IMR-90 (cell line): ENCODE data around the gene PTPRO. TPM values are rescaled to one million over a fixed set of nuclear protein-coding genes. Genes with fewer than 3 reads are reported as not detected.

ENCODE experiments used
- ATAC-seq: fragments of 200-7000 bp; cut with Tn5 transposase; 2 replicates; pipeline ENCODE4 v1.9.1; 2020; ENCODE audit warnings: low read depth, mild to moderate bottlenecking, moderate library complexity
- BruUV-seq: library from RNA; stranded (reverse); fragments of 400-500 nt; replicated peaks from 2 replicates; lab custom pipeline; 2021; lab: Mats Ljungman, UMichigan
- CTCF ChIA-PET: fragments of 300-600 bp; formaldehyde crosslinking; extraction: SDS; loops from one replicate; lab custom pipeline; 2021; ENCODE audit warnings: antibody characterized with exemption; lab: Yijun Ruan, JAX
- POLR2A ChIA-PET: fragments of 300-600 bp; sonication (Branson Sonifier 250); formaldehyde crosslinking; loops from one replicate; lab custom pipeline; 2022; ENCODE audit warnings: antibody characterized with exemption; ENCODE audit not compliant: unreplicated experiment; lab: Charles Lee
- DNase-seq: peaks from one replicate; pipeline ENCODE4 v3.0.0; 2013
- H2AFZ ChIP-seq: replicated peaks from 2 replicates; pipeline ENCODE3; 2013; ENCODE audit warnings: low read length, mild to moderate bottlenecking; ENCODE audit not compliant: poor library complexity
- H2AK5ac ChIP-seq: 2 replicates; pipeline ENCODE4 v1.6.1; 2013; ENCODE audit warnings: low read depth, low read length, inconsistent platforms
- H2AK9ac ChIP-seq: replicated peaks from 2 replicates; pipeline ENCODE3; 2013; ENCODE audit warnings: mild to moderate bottlenecking, low read depth, low read length, moderate library complexity; ENCODE audit not compliant: poor library complexity
- H2BK120ac ChIP-seq: 2 replicates; pipeline ENCODE4 v1.6.1; 2013; ENCODE audit warnings: low read depth, low read length, inconsistent platforms
- H2BK15ac ChIP-seq: 3 replicates; pipeline ENCODE4 v1.6.1; 2013; ENCODE audit warnings: low read depth, low read length, inconsistent platforms
- H2BK20ac ChIP-seq: 2 replicates; pipeline ENCODE4 v1.6.1; 2013; ENCODE audit warnings: low read depth, mild to moderate bottlenecking, inconsistent platforms, low read length, moderate library complexity
- H2BK5ac ChIP-seq: 2 replicates; pipeline ENCODE4 v1.6.1; 2013; ENCODE audit warnings: mild to moderate bottlenecking, low read depth, low read length, inconsistent platforms; ENCODE audit not compliant: poor library complexity, severe bottlenecking
- H3K14ac ChIP-seq: replicated peaks from 2 replicates; pipeline ENCODE4 v1.6.1; 2013; ENCODE audit warnings: low read depth, low read length, inconsistent platforms
- H3K18ac ChIP-seq: 2 replicates; pipeline ENCODE4 v1.6.1; 2013; ENCODE audit warnings: low read depth, low read length, control low read depth
- H3K23ac ChIP-seq: 2 replicates; pipeline ENCODE4 v1.6.1; 2013; ENCODE audit warnings: low read depth, low read length, inconsistent platforms
- H3K27ac ChIP-seq: 2 replicates; pipeline ENCODE4 v1.5.1; 2013; ENCODE audit warnings: mild to moderate bottlenecking, control low read depth, low read length; ENCODE audit not compliant: insufficient read depth
- H3K27me3 ChIP-seq: 2 replicates; pipeline ENCODE4 v1.6.1; 2013; ENCODE audit warnings: low read length; ENCODE audit not compliant: control insufficient read depth, insufficient read depth
- H3K36me3 ChIP-seq: 2 replicates; pipeline ENCODE4 v1.6.1; 2013; ENCODE audit warnings: low read length, mixed read lengths; ENCODE audit not compliant: control insufficient read depth, insufficient read depth
- H3K4ac ChIP-seq: 2 replicates; pipeline ENCODE4 v1.6.1; 2013; ENCODE audit warnings: low read depth, low read length, inconsistent platforms
- H3K4me1 ChIP-seq: 2 replicates; pipeline ENCODE4 v1.6.1; 2013; ENCODE audit warnings: low read length, mixed read lengths; ENCODE audit not compliant: control insufficient read depth, insufficient read depth
- H3K4me2 ChIP-seq: 2 replicates; pipeline ENCODE4 v1.6.1; 2013; ENCODE audit warnings: low read depth, mild to moderate bottlenecking, control low read depth, low read length, moderate library complexity
- H3K4me3 ChIP-seq: 2 replicates; pipeline ENCODE4 v1.5.1; 2013; ENCODE audit warnings: low read depth, mild to moderate bottlenecking, control low read depth, low read length, moderate library complexity; ENCODE audit not compliant: insufficient read depth
- H3K56ac ChIP-seq: 2 replicates; pipeline ENCODE4 v1.6.1; 2013; ENCODE audit warnings: low read length, inconsistent platforms; ENCODE audit not compliant: insufficient read depth; ENCODE audit errors: extremely low read depth
- H3K79me1 ChIP-seq, 2 experiments: 2 replicates each; pipeline ENCODE4 v1.6.1; 2013; ENCODE audit warnings: low read length in 2 of 2, inconsistent platforms in 1 of 2, low read depth in 1 of 2
- H3K9ac ChIP-seq: 2 replicates; pipeline ENCODE4 v1.6.1; 2013; ENCODE audit warnings: low read depth, low read length, control low read depth
- H3K9me1 ChIP-seq: 2 replicates; pipeline ENCODE4 v1.6.1; 2013; ENCODE audit warnings: low read length, inconsistent platforms; ENCODE audit not compliant: insufficient read depth
- H3K9me3 ChIP-seq: 2 replicates; pipeline ENCODE4 v1.6.1; 2013; ENCODE audit warnings: low read length; ENCODE audit not compliant: control insufficient read depth, insufficient read depth
- H4K20me1 ChIP-seq: 2 replicates; pipeline ENCODE4 v1.6.1; 2013; ENCODE audit warnings: low read length, inconsistent platforms; ENCODE audit not compliant: insufficient read depth
- H4K5ac ChIP-seq: 2 replicates; pipeline ENCODE4 v1.6.1; 2013; ENCODE audit warnings: mild to moderate bottlenecking, low read depth, low read length, control low read depth
- H4K8ac ChIP-seq, 2 experiments: 2 replicates each; pipeline ENCODE4 v1.6.1; 2013; ENCODE audit warnings: low read depth in 2 of 2, low read length in 2 of 2, control low read depth in 1 of 2, inconsistent platforms in 1 of 2
- H4K91ac ChIP-seq: 2 replicates; pipeline ENCODE4 v1.6.1; 2013; ENCODE audit warnings: low read depth, low read length, inconsistent platforms; ENCODE audit not compliant: insufficient read depth
- CEBPB ChIP-seq: IDR thresholded peaks from 2 replicates; pipeline ENCODE4 v1.6.1; 2012; ENCODE audit warnings: low read depth, low read length, improper control_type of control experiment
- ELK1 ChIP-seq: fragments of 150-350 bp; IDR thresholded peaks from 2 replicates; pipeline ENCODE4 v1.6.1; 2016; ENCODE audit warnings: low read depth, mild to moderate bottlenecking, low read length, moderate library complexity, borderline replicate concordance
- POLR2A ChIP-seq: IDR thresholded peaks from 2 replicates; pipeline ENCODE4 v1.6.1; 2012; ENCODE audit warnings: mild to moderate bottlenecking, low read depth, low read length
- RFX5 ChIP-seq: IDR thresholded peaks from 2 replicates; pipeline ENCODE4 v1.8.0; 2012; ENCODE audit warnings: low read depth, mild to moderate bottlenecking, low read length, moderate library complexity
- SMC3 ChIP-seq: fragments of 150-350 bp; IDR thresholded peaks from 2 replicates; pipeline ENCODE4 v1.6.1; 2016; ENCODE audit warnings: low read depth, mild to moderate bottlenecking, antibody characterized with exemption, low read length, moderate library complexity
- USF2 ChIP-seq: fragments of 150-350 bp; IDR thresholded peaks from 2 replicates; pipeline ENCODE4 v1.6.1; 2017; ENCODE audit warnings: mild to moderate bottlenecking, antibody characterized with exemption, low read length, low read depth
- WGBS, 2 experiments: methylation state at CpG; one replicate each; pipeline versions ENCODE4 v1.1.5 to v1.1.7; 2013; ENCODE audit warnings: missing lambda C conversion rate in 2 of 2; ENCODE audit not compliant: insufficient read length in 1 of 2; ENCODE audit errors: extremely low coverage in 2 of 2; 5-methylcytosine and 5-hydroxymethylcytosine counted together
- dilution Hi-C: fragments of 300-500 bp; cut with HindIII; formaldehyde crosslinking; loops from one replicate; pipeline ENCODE4 v1.14.3; 2018; ENCODE audit warnings: low sequenced_read_pairs; ENCODE audit not compliant: unreplicated experiment
- in situ Hi-C: fragments of 300-500 bp; cut with MboI; formaldehyde crosslinking; loops from 3 replicates; pipeline ENCODE4 v1.14.3; 2019; ENCODE audit warnings: low sequenced_read_pairs, inconsistent platforms, mixed read lengths
- intact Hi-C: fragments of 100-400 bp; cut with micrococcal nuclease; formaldehyde crosslinking; loops from 2 replicates; pipeline ENCODE4 v1.10.0; 2022
- polyA plus RNA-seq, 3 experiments: library from polyadenylated mRNA; depleted of rRNA; stranded (reverse); fragments of >200 nt; gene quantifications; 2 replicates each; pipeline ENCODE4 v1.2.3, GENCODE V29; 2012; ENCODE audit warnings: low replicate concordance in 1 of 3
- total RNA-seq: library from RNA; depleted of rRNA; stranded (reverse); fragments of >200 nt; gene quantifications from 2 replicates; pipeline ENCODE4 v1.2.3, GENCODE V29; 2012

Gene PTPRO
- total and polyA plus RNA-seq, 2 of the 4 experiments (the other 2 are of a cell fraction): 0.03 to 0.18 TPM

GRCh38 chr12:15547691-15548090 lies 225.4 kb downstream of the PTPRO start:
- no peak overlapping the region for H2BK5ac ChIP-seq
- no peak overlapping the region for H3K4ac ChIP-seq
- no peak overlapping the region for H3K4me3 ChIP-seq
- ChIA-PET POLR2A (no interaction called here), CTCF (interaction anchor here (0.6 to 0.9 kb wide), 3 partner anchors 10 to 1059 kb away, joined by 3 to 6 read pairs (median 3); no protein-coding TSS in a partner anchor)
- no peak overlapping the region for H3K18ac ChIP-seq
- no peak overlapping the region for H2AFZ ChIP-seq
- H3K27ac ChIP-seq: no peak overlapping the region
- no peak overlapping the region for H3K23ac ChIP-seq
- no peak overlapping the region for H4K91ac ChIP-seq
- H3K9me3 ChIP-seq: no peaks in the 10 kb centered on the region
- H3K79me1 ChIP-seq: no peaks in the 10 kb centered on the region
- WGBS, 2 experiments: no CpG with 5 or more reads among the region's 1 CpG
- in situ Hi-C loops (no loop called here), intact Hi-C loops (no loop called here), dilution Hi-C loops (no loop called here)
- no peak overlapping the region for H3K9ac ChIP-seq
- no peak for TF ChIP-seq POLR2A
- TF ChIP-seq ELK1: no peak
- TF ChIP-seq RFX5: no peak
- no peak for TF ChIP-seq CEBPB
- TF ChIP-seq USF2: no peak
- TF ChIP-seq SMC3: no peak
- no peak overlapping the region for H2BK20ac ChIP-seq
- no peak overlapping the region for H4K8ac ChIP-seq
- no TSS peak for BruUV-seq
- H2AK5ac ChIP-seq: no peak overlapping the region
- H3K36me3 ChIP-seq: no peaks in the 10 kb centered on the region
- no peak overlapping the region for H2BK15ac ChIP-seq
- no peak overlapping the region for H3K14ac ChIP-seq
- ATAC-seq: no peak
- no peak overlapping the region for H2AK9ac ChIP-seq
- no peak overlapping the region for H2BK120ac ChIP-seq
- no peak overlapping the region for H3K56ac ChIP-seq
- H4K20me1 ChIP-seq: no peaks in the 10 kb centered on the region
- no peaks in the 10 kb centered on the region for H3K4me1 ChIP-seq
- DNase-seq: no peak
- H3K4me2 ChIP-seq: no peak overlapping the region
- no peak overlapping the region for H4K5ac ChIP-seq
- H3K27me3 ChIP-seq: no peaks in the 10 kb centered on the region
- no peaks in the 10 kb centered on the region for H3K9me1 ChIP-seq
